Heart right ventricle (tissue), 16 donors: ENCODE results near the gene SEC14L6. TPM values are rescaled to one million over a fixed set of nuclear protein-coding genes. Genes with fewer than 3 reads are reported as not detected.
A peak's percentile ranks its signal among the peaks of the same experiment; 100 is the strongest.

ENCODE experiments used
- ATAC-seq, 8 donors: fragments of 200-7000 bp; cut with Tn5 transposase; one replicate each; pipeline ENCODE4 v1.9.1; 2020; ENCODE audit warnings: mild to moderate bottlenecking in 8 of 8, moderate library complexity in 8 of 8, moderate number of reproducible peaks in 1 of 8
- DNase-seq, 2 donors: peaks; one replicate each; pipeline ENCODE4 v3.0.0-alpha.2; 2020
- H3K27ac ChIP-seq, 10 donors: fragments of 200-600 bp; sonication (generic) in 2 of 10; one replicate each; pipeline versions ENCODE4 v1.5.0 to v1.8.0; 2020 to 2022; ENCODE audit warnings: mild to moderate bottlenecking in 3 of 10
- H3K27me3 ChIP-seq, 7 donors: fragments of 200-600 bp; one replicate each; pipeline ENCODE4 v1.8.0; 2021 to 2022; ENCODE audit warnings: mild to moderate bottlenecking in 2 of 7
- H3K36me3 ChIP-seq, 9 donors: fragments of 200-600 bp; sonication (generic) in 1 of 9; one replicate each; pipeline versions ENCODE4 v1.5.0 to v1.8.0; 2020 to 2022; ENCODE audit warnings: mild to moderate bottlenecking in 2 of 9
- H3K4me1 ChIP-seq, 9 donors: fragments of 200-600 bp; sonication (generic) in 1 of 9; one replicate each; pipeline versions ENCODE4 v1.5.0 to v1.8.0; 2020 to 2022; ENCODE audit warnings: mild to moderate bottlenecking in 4 of 9
- H3K4me3 ChIP-seq, 10 donors: fragments of 200-600 bp; sonication (generic) in 2 of 10; one replicate each; pipeline versions ENCODE4 v1.5.0 to v1.8.0; 2020 to 2022; ENCODE audit warnings: mild to moderate bottlenecking in 7 of 10, moderate library complexity in 2 of 10
- H3K9me3 ChIP-seq, 11 donors: fragments of 200-600 bp in 10 of 11; sonication (generic) in 2 of 11; one replicate each; pipeline versions ENCODE4 v1.5.0 to v1.8.0; 2013 to 2022; ENCODE audit warnings: mild to moderate bottlenecking in 2 of 11, control low read depth in 1 of 11, moderate library complexity in 1 of 11
- CTCF ChIP-seq, 9 donors: fragments of 200-600 bp; sonication (generic) in 2 of 9; IDR thresholded peaks; one replicate each; pipeline versions ENCODE4 v1.5.0 to v1.8.0; 2021 to 2022; ENCODE audit warnings: antibody characterized with exemption in 9 of 9, mild to moderate bottlenecking in 5 of 9, moderate library complexity in 1 of 9
- WGBS, 2 donors: extraction: QIAGEN DNeasy Blood & Tissue Kit; methylation state at CpG; one replicate each; pipeline ENCODE4 v1.1.7; 2013; ENCODE audit warnings: inconsistent platforms in 1 of 2; 5-methylcytosine and 5-hydroxymethylcytosine counted together
- intact Hi-C, 10 donors: fragments of 100-400 bp; cut with DNase I; formaldehyde crosslinking; loops; one replicate each; pipeline versions ENCODE4 v1.11.1 to v1.14.2; 2022
- polyA plus RNA-seq, 2 donors: library from polyadenylated mRNA; stranded (reverse); fragments of 200-250 nt; gene quantifications; one replicate each; pipeline ENCODE4 v1.2.3, GENCODE V29; 2013
- total RNA-seq, 10 donors: library from RNA; stranded (reverse); fragmentation: NEBNext Ultra II Directional in 3 of 10; extraction: Animal tissue kit (Norgen Biotek cat#: 25700) in 3 of 10; gene quantifications; one replicate each; pipeline versions ENCODE4 v1.2.1 to v1.2.4, GENCODE V29; 2021 to 2023
- donor health status: Arrhythmogenic right ventricular cardiomyopathy.
- donor health status: ischemic (EF 13 %, LVEDD 7.1; RV severe dilation, severe dysfunction).
- donor health status: healthy with polysubstance abuse.
- donor health status: DM: no; HTN: yes; CAD: no.
- donor health status: DM: no; HTN: no; CAD: no.
- donor health status: ischemic (EF 25% LVEDD 6.9; RV normal size, moderate dysfunction).
- donor health status: ischemic (EF 25% LVEDD 5.7; RV mildly dilated, moderate dysfunction).
- donor health status: healthy.
- donor health status: DM: yes; HTN: yes; CAD: no.
- donor health status: Ischemic cardiomyopathy.
- donor health status: ischemic (EF 35%, LVEDD 5.7; RV mildly dilated, moderate dysfunction).
- donor health status: nonischemic (EF 11% LVEDD 7.7; RV severe dilation, severe dysfunction).
- donor health status: DM: yes; HTN: yes; CAD: no.
- donor health status: PGD.
- donor health status: ischemic (EF 29% LVEDD 5.4; RV normal size, mild dysfunction).
- donor health status: nonischemic (EF 23%, LVEDD 6.1; RV moderate dilation, normal function).

The SEC14L6 gene
- total and polyA plus RNA-seq, 12 donors: 0.11 to 0.37 (median 0.25) TPM; not detected in 7

- TF ChIP-seq CTCF (IDR thresholded peaks at IDR 0.05): no peak
- no peaks in the 10 kb centered on the region for H3K36me3 ChIP-seq
- peaks cover 0 to 3% (median 0%) of the 10 kb centered on the region in 9 donors for H3K4me1 ChIP-seq
- WGBS, 2 donors: 89 to 93% methylated on average over 5 of the region's 5 CpGs
- no peak overlapping the region for H3K27ac ChIP-seq
- peaks cover 0 to 15% (median 8%) of the 10 kb centered on the region in 7 donors for H3K27me3 ChIP-seq
- ATAC-seq (peak in 1 of 8 donors; percentile 8), DNase-seq (no peak)
- peaks cover 0 to 2% (median 0%) of the 10 kb centered on the region in 11 donors for H3K9me3 ChIP-seq
- H3K4me3 ChIP-seq: no peak overlapping the region
- intact Hi-C loops: loop anchor here in 5 of 10 donors (5.0 to 10.0 kb wide), 4 partner anchors 39 to 221 kb away; partner anchors contain the start of genes OSM (in 2 of the 5) and SEC14L2 (in 1 of the 5)
These were observed 60.4 kb downstream of the SEC14L6 start for GRCh38 chr22:30486118-30486517.

- ATAC-seq (peak; percentile 86 to 92 (median 88)), DNase-seq (peak; percentile 44 to 53)
- 27 to 28% methylated on average over 18 of the region's 18 CpGs for WGBS, 2 donors
- Histone ChIP-seq H3K27ac (no peak overlapping the region), H3K9me3 (peaks cover 0 to 2% (median 0%) of the 10 kb centered on the region in 11 donors), H3K4me1 (peaks cover 0 to 3% (median 0%) of the 10 kb centered on the region in 9 donors), H3K36me3 (no peaks in the 10 kb centered on the region), H3K27me3 (peaks cover 0 to 13% (median 4%) of the 10 kb centered on the region in 7 donors), H3K4me3 (no peak overlapping the region)
- peak; percentile 85 to 99 (median 96) for TF ChIP-seq CTCF (IDR thresholded peaks at IDR 0.05)
- intact Hi-C loops: loop anchor here in 9 of 10 donors (1.0 to 10.0 kb wide), 7 partner anchors 38 to 221 kb away; partner anchors contain the start of genes OSM (in 2 of the 9) and SEC14L2 (in 1 of the 9)
These were observed 61.1 kb downstream of the SEC14L6 start for GRCh38 chr22:30485362-30485988.

GRCh38 chr22:30483169-30483568 lies 63.4 kb downstream of the SEC14L6 start:
- no peak for TF ChIP-seq CTCF (IDR thresholded peaks at IDR 0.05)
- intact Hi-C loops: loop anchor here in 5 of 10 donors (5.0 to 10.0 kb wide), 3 partner anchors 88 to 218 kb away; partner anchors contain the start of genes OSM (in 2 of the 5) and SEC14L2 (in 1 of the 5)
- no peak overlapping the region for H3K27ac ChIP-seq
- H3K4me1 ChIP-seq: peaks cover 0 to 3% (median 0%) of the 10 kb centered on the region in 9 donors
- no peak overlapping the region for H3K4me3 ChIP-seq
- no peaks in the 10 kb centered on the region for H3K36me3 ChIP-seq
- H3K9me3 ChIP-seq: peaks cover 0 to 2% (median 0%) of the 10 kb centered on the region in 11 donors
- 35 to 74% methylated on average over 1 of the region's 1 CpG for WGBS, 2 donors
- no peaks in the 10 kb centered on the region for H3K27me3 ChIP-seq
- DNase-seq: no peak
- ATAC-seq: no peak

- no peak overlapping the region for H3K27ac ChIP-seq
- no peaks in the 10 kb centered on the region for H3K27me3 ChIP-seq
- ATAC-seq (no peak), DNase-seq (no peak)
- no peaks in the 10 kb centered on the region for H3K36me3 ChIP-seq
- peaks cover 0 to 2% (median 0%) of the 10 kb centered on the region in 11 donors for H3K9me3 ChIP-seq
- intact Hi-C loops: loop anchor here in 5 of 10 donors (5.0 to 10.0 kb wide), 3 partner anchors 87 to 217 kb away; partner anchors contain the start of genes OSM (in 2 of the 5) and SEC14L2 (in 1 of the 5)
- 83 to 84% methylated on average over 5 of the region's 5 CpGs for WGBS, 2 donors
- H3K4me1 ChIP-seq: peaks cover 0 to 3% (median 0%) of the 10 kb centered on the region in 9 donors
- H3K4me3 ChIP-seq: no peak overlapping the region
- no peak for TF ChIP-seq CTCF (IDR thresholded peaks at IDR 0.05)
These were observed 64.8 kb downstream of the SEC14L6 start for GRCh38 chr22:30481711-30482110.
